Esophagus squamous epithelium (tissue), 5 donors: ENCODE data around the gene VAX1. TPM values are rescaled to one million over a fixed set of nuclear protein-coding genes. Genes with fewer than 3 reads are reported as not detected.

Experiments used
- DNase-seq: peaks from one replicate; lab custom pipeline; 2025; lab: John Stamatoyannopoulos, UW
- H3K27ac ChIP-seq, 4 donors: fragments of 200-600 bp; sonication (generic); one replicate each; pipeline ENCODE4 v1.5.1; 2016 to 2019; ENCODE audit warnings: mild to moderate bottlenecking in 1 of 4
- H3K27me3 ChIP-seq, 4 donors: fragments of 200-600 bp; sonication (generic); 1 replicate in 3 of 4; 2 replicates in 1 of 4; pipeline versions ENCODE4 v1.5.1 to v1.6.0; 2017 to 2021; ENCODE audit warnings: antibody characterized with exemption in 1 of 4
- H3K36me3 ChIP-seq, 3 donors: fragments of 200-600 bp; sonication (generic); one replicate each; pipeline ENCODE4 v1.5.1; 2016 to 2019
- H3K4me1 ChIP-seq, 3 donors: fragments of 200-600 bp; sonication (generic); one replicate each; pipeline ENCODE4 v1.5.1; 2017 to 2019
- H3K4me3 ChIP-seq, 4 donors: fragments of 200-600 bp; sonication (generic); 1 replicate in 3 of 4; 2 replicates in 1 of 4; pipeline ENCODE4 v1.5.1; 2016 to 2019; ENCODE audit warnings: mild to moderate bottlenecking in 2 of 4, moderate library complexity in 1 of 4
- H3K9me3 ChIP-seq, 3 donors: fragments of 200-600 bp; sonication (generic); one replicate each; pipeline ENCODE4 v1.5.1; 2016 to 2019
- POLR2A ChIP-seq, 4 donors: fragments of 450-650 bp; IDR thresholded peaks; one replicate each; pipeline ENCODE4 v1.6.1; 2017; ENCODE audit warnings: antibody characterized with exemption in 4 of 4, mild to moderate bottlenecking in 4 of 4, moderate library complexity in 3 of 4
- WGBS, 2 donors: methylation state at CpG; one replicate each; pipeline ENCODE4 v1.1.5; 2018; 5-methylcytosine and 5-hydroxymethylcytosine counted together
- intact Hi-C: fragments of 100-400 bp; cut with DNase I; formaldehyde crosslinking; loops from one replicate; pipeline ENCODE4 v1.15.0; 2022
- total RNA-seq, 4 donors: library from RNA; depleted of rRNA; stranded (reverse); fragments of >200 nt; gene quantifications; one replicate each; pipeline ENCODE4 v1.1.0, GENCODE V29; 2016
- TF ChIP-seq, protein P1 (sequence below), 6 experiments: fragments of 450-650 bp in 4 of 6; fragments of 200-600 bp in 2 of 6; sonication (generic) in 2 of 6; IDR thresholded peaks; one replicate each; pipeline ENCODE4 v1.5.1; 2016 to 2019; ENCODE audit warnings: antibody characterized with exemption in 6 of 6, mild to moderate bottlenecking in 4 of 6, moderate library complexity in 4 of 6
- donor health status: DM: yes; HTN: yes; CAD: no.

VAX1 gene
- total RNA-seq, 4 donors from 2014 or later, result 0.13 TPM; not detected in 3

DNA sequence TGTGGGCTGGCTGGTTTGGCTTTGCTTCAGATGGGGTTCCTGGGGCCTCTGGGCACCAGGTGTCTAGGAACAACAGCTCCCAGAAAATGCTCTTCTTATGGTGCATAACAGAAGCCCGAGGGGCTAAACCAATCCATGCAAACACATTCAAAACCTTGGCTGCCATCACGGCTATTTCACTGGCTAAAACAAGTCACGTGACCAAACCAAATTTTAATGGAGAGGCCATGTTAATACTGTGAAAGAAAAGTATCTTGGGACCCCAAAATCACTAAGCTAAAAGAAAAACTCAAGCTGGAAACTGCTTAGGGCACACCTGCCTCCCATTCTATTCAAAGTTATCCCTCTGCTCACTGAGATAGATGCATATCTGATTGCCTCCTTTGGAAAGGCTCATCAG, 40.1 kb upstream of the VAX1 start:
- no peak overlapping the region for H3K4me3 ChIP-seq
- peaks cover 8 to 14% (median 11%) of the 10 kb centered on the region in 3 donors for H3K4me1 ChIP-seq
- peaks cover 0 to 77% (median 2%) of the 10 kb centered on the region in 4 donors for H3K27me3 ChIP-seq
- no peaks in the 10 kb centered on the region for H3K36me3 ChIP-seq
- no peak for TF ChIP-seq POLR2A (IDR thresholded peaks at IDR 0.05)
- TF ChIP-seq, protein P1, sequence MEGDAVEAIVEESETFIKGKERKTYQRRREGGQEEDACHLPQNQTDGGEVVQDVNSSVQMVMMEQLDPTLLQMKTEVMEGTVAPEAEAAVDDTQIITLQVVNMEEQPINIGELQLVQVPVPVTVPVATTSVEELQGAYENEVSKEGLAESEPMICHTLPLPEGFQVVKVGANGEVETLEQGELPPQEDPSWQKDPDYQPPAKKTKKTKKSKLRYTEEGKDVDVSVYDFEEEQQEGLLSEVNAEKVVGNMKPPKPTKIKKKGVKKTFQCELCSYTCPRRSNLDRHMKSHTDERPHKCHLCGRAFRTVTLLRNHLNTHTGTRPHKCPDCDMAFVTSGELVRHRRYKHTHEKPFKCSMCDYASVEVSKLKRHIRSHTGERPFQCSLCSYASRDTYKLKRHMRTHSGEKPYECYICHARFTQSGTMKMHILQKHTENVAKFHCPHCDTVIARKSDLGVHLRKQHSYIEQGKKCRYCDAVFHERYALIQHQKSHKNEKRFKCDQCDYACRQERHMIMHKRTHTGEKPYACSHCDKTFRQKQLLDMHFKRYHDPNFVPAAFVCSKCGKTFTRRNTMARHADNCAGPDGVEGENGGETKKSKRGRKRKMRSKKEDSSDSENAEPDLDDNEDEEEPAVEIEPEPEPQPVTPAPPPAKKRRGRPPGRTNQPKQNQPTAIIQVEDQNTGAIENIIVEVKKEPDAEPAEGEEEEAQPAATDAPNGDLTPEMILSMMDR (IDR thresholded peaks at IDR 0.05), result no peak
- no peak overlapping the region for H3K27ac ChIP-seq
- 51 to 91% methylated on average over 2 of the region's 3 CpGs for WGBS, 2 donors
- intact Hi-C loops, result loop anchor here (10.0 kb wide), 1 partner anchor 493 kb away; no protein-coding TSS in a partner anchor
- H3K9me3 ChIP-seq, result no peaks in the 10 kb centered on the region
- no peak for DNase-seq

DNA sequence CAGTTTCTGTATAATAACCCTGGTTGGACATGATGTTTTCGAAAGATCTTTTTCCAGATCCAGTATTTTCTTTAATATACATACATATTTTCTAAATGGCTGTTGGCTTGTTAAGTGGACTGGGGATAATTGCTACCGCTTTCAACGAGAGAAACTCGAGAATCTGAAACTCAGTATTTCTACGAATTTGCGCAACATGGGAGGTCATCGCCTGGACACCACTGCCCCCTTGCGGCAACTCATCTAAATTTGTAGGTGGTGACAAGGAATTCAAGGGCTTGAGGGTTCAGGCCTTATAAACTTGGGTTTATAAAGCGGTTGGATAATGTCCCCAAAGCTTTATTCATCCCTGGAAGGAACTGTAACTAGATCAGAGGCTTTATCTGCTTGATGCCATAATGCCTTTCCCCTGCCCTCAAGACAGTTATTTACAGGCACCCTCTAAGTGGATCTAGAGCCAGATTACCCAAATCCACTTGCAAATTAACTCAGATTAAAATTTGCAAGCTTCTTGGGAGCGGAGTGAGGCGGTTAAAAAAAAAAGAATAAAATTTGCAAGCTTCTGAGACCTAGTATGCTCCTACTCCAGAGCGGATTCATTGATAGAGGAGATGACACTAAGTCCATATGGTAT, 37.9 kb upstream of the VAX1 start:
- DNase-seq, result no peak
- no peak overlapping the region for H3K27ac ChIP-seq
- peak overlapping the region; percentile 21 to 64 (median 40) for H3K4me3 ChIP-seq
- H3K27me3 ChIP-seq, result peaks cover 5 to 86% (median 9%) of the 10 kb centered on the region in 4 donors
- H3K4me1 ChIP-seq, result peaks cover 8 to 14% (median 11%) of the 10 kb centered on the region in 3 donors
- intact Hi-C loops, result loop anchor here (2.0 to 10.0 kb wide), 2 partner anchors 377 to 491 kb away; no protein-coding TSS in a partner anchor
- 23 to 27% methylated on average over 12 of the region's 12 CpGs for WGBS, 2 donors
- no peaks in the 10 kb centered on the region for H3K36me3 ChIP-seq
- no peaks in the 10 kb centered on the region for H3K9me3 ChIP-seq
- TF ChIP-seq, protein P1 (IDR thresholded peaks at IDR 0.05), result peak; percentile 42 to 75 (median 70)
- TF ChIP-seq POLR2A (IDR thresholded peaks at IDR 0.05), result no peak

GRCh38 chr10:117175215-117175900, 37.3 kb upstream of the VAX1 start:
- Histone ChIP-seq H3K4me1 (peaks cover 8 to 14% (median 11%) of the 10 kb centered on the region in 3 donors), H3K27me3 (peaks cover 5 to 87% (median 9%) of the 10 kb centered on the region in 4 donors), H3K9me3 (no peaks in the 10 kb centered on the region), H3K36me3 (no peaks in the 10 kb centered on the region), H3K27ac (no peak overlapping the region), H3K4me3 (peak overlapping the region; percentile 21 to 64 (median 40))
- intact Hi-C loops, result loop anchor here (2.0 to 10.0 kb wide), 2 partner anchors 377 to 491 kb away; no protein-coding TSS in a partner anchor
- WGBS, 2 donors, result 1 to 4% methylated on average over 6 to 18 of the region's 46 CpGs
- TF ChIP-seq, protein P1 (IDR thresholded peaks at IDR 0.05), result peak in 1 of 6 experiments; percentile 15
- TF ChIP-seq POLR2A (IDR thresholded peaks at IDR 0.05), result no peak
- no peak for DNase-seq

DNA sequence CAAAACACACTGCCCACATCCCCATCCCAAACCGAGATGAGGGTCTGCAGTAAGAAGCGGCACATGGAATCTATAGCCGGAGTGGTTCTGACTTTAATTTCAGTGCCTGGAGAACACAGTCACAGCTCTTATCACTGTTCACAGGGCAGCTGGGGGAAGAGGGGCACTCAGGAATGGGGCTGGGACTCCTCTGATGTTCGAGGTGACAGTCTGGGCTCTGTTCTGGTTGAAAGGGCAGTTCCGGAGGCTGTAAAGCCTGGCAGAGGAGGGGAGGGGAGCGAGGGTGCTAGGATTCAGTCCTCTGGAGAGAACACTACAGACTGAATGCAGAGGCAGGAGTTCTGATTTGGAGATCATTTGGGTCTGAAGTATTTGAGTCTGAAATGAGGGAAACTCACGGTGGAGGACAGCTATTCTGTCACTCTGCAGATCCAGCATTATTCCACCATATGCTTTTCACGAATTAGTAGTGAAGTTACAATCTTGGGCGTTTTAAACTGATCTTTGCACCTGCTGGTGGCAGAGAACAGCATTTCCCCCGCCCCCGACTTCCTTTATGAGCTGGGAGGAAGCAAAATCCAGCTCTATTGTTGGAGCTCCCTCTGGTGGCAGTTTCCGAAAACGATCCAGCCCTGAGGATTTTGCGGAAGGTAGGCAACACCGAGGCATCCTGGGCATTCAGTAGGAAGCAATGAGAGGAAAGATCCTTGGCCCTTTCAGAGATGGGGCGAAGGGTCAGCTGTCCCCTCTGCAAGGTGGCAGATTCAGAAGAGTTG, 36.6 kb upstream of the VAX1 start:
- no peaks in the 10 kb centered on the region for H3K36me3 ChIP-seq
- peaks cover 7 to 87% (median 9%) of the 10 kb centered on the region in 4 donors for H3K27me3 ChIP-seq
- H3K4me1 ChIP-seq, result peaks cover 8 to 14% (median 11%) of the 10 kb centered on the region in 3 donors
- no peak for DNase-seq
- 8 to 14% methylated on average over 11 of the region's 16 CpGs for WGBS, 2 donors
- TF ChIP-seq, protein P1 (IDR thresholded peaks at IDR 0.05), result peak; percentile 68 to 87 (median 81)
- TF ChIP-seq POLR2A (IDR thresholded peaks at IDR 0.05), result no peak
- H3K27ac ChIP-seq, result no peak overlapping the region
- peak overlapping the region; percentile 21 to 64 (median 40) for H3K4me3 ChIP-seq
- intact Hi-C loops, result loop anchor here (2.0 to 10.0 kb wide), 2 partner anchors 376 to 490 kb away; no protein-coding TSS in a partner anchor
- no peaks in the 10 kb centered on the region for H3K9me3 ChIP-seq
